Endodermal cell (in vitro differentiated cells): ENCODE measurements around the gene ARHGAP21. TPM values are rescaled to one million over a fixed set of nuclear protein-coding genes. Genes with fewer than 3 reads are reported as not detected.

Source experiments
- DNase-seq: peaks from one replicate; pipeline ENCODE4 v3.0.0-alpha.2; 2017
- H3K27ac ChIP-seq: 2 replicates; pipeline ENCODE4 v1.5.1; 2013; ENCODE audit warnings: mild to moderate bottlenecking, low read depth, low read length, moderate library complexity
- H3K27me3 ChIP-seq: 2 replicates; pipeline ENCODE4 v1.6.1; 2013; ENCODE audit warnings: mild to moderate bottlenecking, low read length, moderate library complexity; ENCODE audit not compliant: insufficient read depth, control insufficient read depth, poor library complexity, severe bottlenecking
- H3K36me3 ChIP-seq: 2 replicates; pipeline ENCODE4 v1.7.0; 2013; ENCODE audit warnings: mild to moderate bottlenecking, low read length, moderate library complexity; ENCODE audit not compliant: control insufficient read depth, insufficient read depth
- H3K4me1 ChIP-seq: one replicate; pipeline ENCODE4 v1.7.0; 2013; ENCODE audit warnings: low read length; ENCODE audit not compliant: control insufficient read depth, insufficient read depth
- H3K4me3 ChIP-seq: 2 replicates; pipeline ENCODE4 v1.5.1; 2013; ENCODE audit warnings: mild to moderate bottlenecking, low read length, moderate library complexity
- H3K9ac ChIP-seq: 2 replicates; pipeline ENCODE4 v1.6.1; 2013; ENCODE audit warnings: mild to moderate bottlenecking, low read length, moderate library complexity; ENCODE audit not compliant: poor library complexity, severe bottlenecking; ENCODE audit errors: extremely low read depth
- H3K9me3 ChIP-seq: 2 replicates; pipeline ENCODE4 v1.6.1; 2013; ENCODE audit warnings: mild to moderate bottlenecking, low read length, moderate library complexity; ENCODE audit not compliant: control insufficient read depth
- H3K27ac Mint-ChIP-seq: 2 replicates; pipeline ENCODE4 v1.8.0; 2020; ENCODE audit warnings: mixed read lengths
- H3K27me3 Mint-ChIP-seq: 2 replicates; pipeline ENCODE4 v1.8.0; 2021; ENCODE audit warnings: mild to moderate bottlenecking, mixed read lengths; ENCODE audit not compliant: insufficient read depth
- H3K36me3 Mint-ChIP-seq: 2 replicates; pipeline ENCODE4 v1.8.0; 2020; ENCODE audit warnings: low read depth, mixed read lengths
- H3K4me1 Mint-ChIP-seq: 2 replicates; pipeline ENCODE4 v1.8.0; 2020; ENCODE audit warnings: mixed read lengths
- H3K4me3 Mint-ChIP-seq: 2 replicates; pipeline ENCODE4 v1.8.0; 2020; ENCODE audit warnings: mild to moderate bottlenecking, moderate library complexity, mixed read lengths
- H3K9me3 Mint-ChIP-seq: 2 replicates; pipeline ENCODE4 v1.8.0; 2020; ENCODE audit warnings: mild to moderate bottlenecking, mixed read lengths
- CTCF ChIP-seq: fragments of 200-600 bp; sonication (generic); conservative IDR thresholded peaks from 2 replicates; pipeline ENCODE4 v1.5.0; 2021; ENCODE audit warnings: antibody characterized with exemption, mild to moderate bottlenecking
- WGBS, 2 experiments: methylation state at CpG; one replicate each; pipeline versions ENCODE4 v1.1.5 to v1.1.7; 2013; ENCODE audit warnings: missing lambda C conversion rate in 2 of 2, mixed read lengths in 1 of 2; ENCODE audit not compliant: insufficient coverage in 1 of 2, insufficient read length in 1 of 2; 5-methylcytosine and 5-hydroxymethylcytosine counted together
- total RNA-seq, 2 donors: library from RNA; stranded (reverse); fragmentation: NEBNext Ultra II Directional in 1 of 2; extraction: Animal tissue kit (Norgen Biotek cat#: 25700) in 1 of 2; gene quantifications; 2 replicates in 1 of 2; 3 replicates in 1 of 2; pipeline ENCODE4 v1.2.1, GENCODE V29; 2021

The ARHGAP21 gene
- total RNA-seq, 2 donors from 2014 or later, result 51.6 to 69.7 TPM

- no peak for DNase-seq
- no peaks in the 10 kb centered on the region for H3K4me1 ChIP-seq
- H3K9ac ChIP-seq, result no peak overlapping the region
- no peaks in the 10 kb centered on the region for H3K36me3 Mint-ChIP-seq
- whole genome bisulfite sequencing, 2 experiments, result 94% methylated on average over 1 of the region's 1 CpG; no CpG with 5 or more reads in 1 of the 2 experiments
- no peak overlapping the region for H3K4me3 ChIP-seq
- no peak overlapping the region for H3K27ac ChIP-seq
- no peak for TF ChIP-seq CTCF
- H3K36me3 ChIP-seq, result no peaks in the 10 kb centered on the region
- no peaks in the 10 kb centered on the region for H3K27me3 Mint-ChIP-seq
- H3K4me3 Mint-ChIP-seq, result no peak overlapping the region
- H3K27ac Mint-ChIP-seq, result no peak overlapping the region
- no peaks in the 10 kb centered on the region for H3K27me3 ChIP-seq
- H3K4me1 Mint-ChIP-seq, result no peaks in the 10 kb centered on the region
- H3K9me3 Mint-ChIP-seq, result no peaks in the 10 kb centered on the region
- H3K9me3 ChIP-seq, result no peaks in the 10 kb centered on the region
Measured at GRCh38 chr10:24756283-24756682, 32.6 kb upstream of the ARHGAP21 start.

GRCh38 chr10:24751716-24752115, 28.0 kb upstream of the ARHGAP21 start:
- TF ChIP-seq CTCF, result no peak
- Histone ChIP-seq H3K27me3 (no peaks in the 10 kb centered on the region), H3K4me3 (no peak overlapping the region), H3K27ac (no peak overlapping the region), H3K36me3 (no peaks in the 10 kb centered on the region), H3K9me3 (no peaks in the 10 kb centered on the region), H3K9ac (no peak overlapping the region), H3K4me1 (no peaks in the 10 kb centered on the region)
- Mint-ChIP-seq H3K4me1 (no peaks in the 10 kb centered on the region), H3K27ac (no peak overlapping the region), H3K4me3 (no peak overlapping the region), H3K27me3 (no peaks in the 10 kb centered on the region), H3K36me3 (no peaks in the 10 kb centered on the region), H3K9me3 (no peaks in the 10 kb centered on the region)
- 100% methylated on average over 1 of the region's 1 CpG for WGBS, 2 experiments
- no peak for DNase-seq

DNA sequence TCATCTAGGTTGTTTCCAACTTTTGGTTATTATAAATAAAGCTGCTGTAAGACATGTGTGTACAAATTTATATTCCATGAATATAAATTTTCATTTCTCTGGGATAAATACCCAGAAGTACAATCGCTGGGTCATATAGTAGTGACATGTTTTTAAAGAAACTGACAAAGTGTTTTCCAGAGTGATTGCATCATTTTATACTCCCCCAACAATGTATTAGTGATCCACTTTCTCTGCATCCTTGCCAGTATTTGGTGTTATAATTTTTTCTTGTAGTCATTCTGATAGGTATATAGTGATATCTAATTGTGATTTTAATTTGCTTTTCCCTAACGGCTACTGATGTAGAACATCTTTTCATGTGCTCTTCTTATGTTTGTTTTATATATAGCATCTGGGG, 27.0 kb upstream of the ARHGAP21 start:
- no peaks in the 10 kb centered on the region for H3K27me3 Mint-ChIP-seq
- no peak overlapping the region for H3K27ac ChIP-seq
- no peaks in the 10 kb centered on the region for H3K4me1 ChIP-seq
- no peaks in the 10 kb centered on the region for H3K9me3 ChIP-seq
- no peaks in the 10 kb centered on the region for H3K4me1 Mint-ChIP-seq
- no peak overlapping the region for H3K9ac ChIP-seq
- DNase-seq, result no peak
- H3K27me3 ChIP-seq, result no peaks in the 10 kb centered on the region
- no peak overlapping the region for H3K27ac Mint-ChIP-seq
- no peaks in the 10 kb centered on the region for H3K9me3 Mint-ChIP-seq
- no peaks in the 10 kb centered on the region for H3K36me3 Mint-ChIP-seq
- TF ChIP-seq CTCF, result no peak
- no peak overlapping the region for H3K4me3 ChIP-seq
- no peaks in the 10 kb centered on the region for H3K36me3 ChIP-seq
- 67 to 87% methylated on average over 1 to 2 of the region's 2 CpGs for WGBS, 2 experiments
- H3K4me3 Mint-ChIP-seq, result no peak overlapping the region
